K562 (cell line): Measurements from ENCODE around the gene ST8SIA2. TPM values are rescaled to one million over a fixed set of nuclear protein-coding genes. Genes with fewer than 3 reads are reported as not detected.

Source experiments
- ATAC-seq: fragments of 200-7000 bp; cut with Tn5 transposase; 3 replicates; pipeline ENCODE4 v1.9.1; 2020; ENCODE audit warnings: moderate library complexity
- BruUV-seq: library from RNA; stranded (reverse); fragments of 400-500 nt; replicated peaks from 2 replicates; lab custom pipeline; 2021; lab: Mats Ljungman, UMichigan
- CTCF ChIA-PET: fragments of 300-600 bp; formaldehyde crosslinking; extraction: SDS; loops from one replicate; lab custom pipeline; 2021; ENCODE audit warnings: low intra/inter-chr PET ratio; lab: Yijun Ruan, JAX
- POLR2A ChIA-PET: fragments of 300-600, 350-650 bp; sonication (Branson Sonifier 250); formaldehyde crosslinking; extraction: SDS; loops from one replicate; lab custom pipeline; 2021; ENCODE audit warnings: antibody characterized with exemption, inconsistent platforms; lab: Yijun Ruan, JAX
- DNase-seq, 4 experiments: peaks; one replicate each; pipeline versions ENCODE4 v3.0.0 to v3.0.0-alpha.2; 2011 to 2018; ENCODE audit warnings: low spot score in 3 of 4, mixed read lengths in 3 of 4; ENCODE audit errors: extremely low read depth in 1 of 4
- FAIRE-seq: peaks from 2 replicates; lab custom pipeline; 2011; peaks lifted over from hg19 to GRCh38; lab: Jason Lieb, UNC
- H2AFZ ChIP-seq: 2 replicates; pipeline ENCODE4 v1.6.0; 2011; ENCODE audit warnings: low read depth, low read length, control low read depth, inconsistent platforms
- H3K27ac ChIP-seq: fragments of 200-600 bp; 3 replicates; pipeline ENCODE4 v1.8.0; 2011; ENCODE audit warnings: low read depth, mild to moderate bottlenecking, control low read depth, inconsistent platforms, low read length, moderate library complexity, mixed read lengths; ENCODE audit errors: extremely low read depth
- H3K27me3 ChIP-seq, 2 experiments: fragments of 300-600 bp in 1 of 2; 2 replicates in 1 of 2; 3 replicates in 1 of 2; pipeline versions ENCODE4 v1.6.0 to v1.8.0; 2011; ENCODE audit warnings: inconsistent platforms in 2 of 2, low read length in 2 of 2, mild to moderate bottlenecking in 1 of 2, mixed read lengths in 1 of 2, moderate library complexity in 1 of 2; ENCODE audit not compliant: control insufficient read depth in 2 of 2, insufficient read depth in 2 of 2
- H3K36me3 ChIP-seq: fragments of 300-600 bp; 3 replicates; pipeline ENCODE4 v1.8.0; 2011; ENCODE audit warnings: mild to moderate bottlenecking, low read length, inconsistent platforms; ENCODE audit not compliant: control insufficient read depth, insufficient read depth
- H3K4me1 ChIP-seq, 2 experiments: fragments of 200-600 bp in 1 of 2; replicated peaks in 1 of 2; 2 replicates in 1 of 2; 3 replicates in 1 of 2; pipeline versions ENCODE4 v1.5.1 to v1.8.0; 2011; ENCODE audit warnings: inconsistent platforms in 2 of 2, low read length in 2 of 2, mild to moderate bottlenecking in 1 of 2, mixed read lengths in 1 of 2, moderate library complexity in 1 of 2; ENCODE audit not compliant: control insufficient read depth in 2 of 2, insufficient read depth in 2 of 2
- H3K4me2 ChIP-seq: 2 replicates; pipeline ENCODE4 v1.6.1; 2011; ENCODE audit warnings: low read length, control low read depth, inconsistent platforms, mixed read lengths; ENCODE audit not compliant: insufficient read depth
- H3K4me3 ChIP-seq: fragments of 200-600 bp; sonication (generic), shearing (Covaris generic); 2 replicates; pipeline ENCODE4 v1.5.1; 2016; ENCODE audit warnings: control low read depth, inconsistent platforms
- H3K79me2 ChIP-seq: fragments of 200-600 bp; 3 replicates; pipeline ENCODE4 v1.8.0; 2011; ENCODE audit warnings: low read length, inconsistent platforms; ENCODE audit not compliant: control insufficient read depth, insufficient read depth
- H3K9ac ChIP-seq, 2 experiments: 2 replicates each; pipeline versions ENCODE4 v1.6.0 to v1.6.1; 2011; ENCODE audit warnings: low read depth in 2 of 2, low read length in 2 of 2, control low read depth in 1 of 2, inconsistent platforms in 1 of 2, mild to moderate bottlenecking in 1 of 2, mixed read lengths in 1 of 2; ENCODE audit not compliant: insufficient read depth in 1 of 2
- H3K9me1 ChIP-seq: one replicate; pipeline ENCODE4 v1.6.0; 2011; ENCODE audit warnings: inconsistent platforms, mild to moderate bottlenecking, low read length, moderate library complexity; ENCODE audit not compliant: control insufficient read depth, insufficient read depth
- H3K9me3 ChIP-seq: replicated peaks from 2 replicates; pipeline ENCODE4 v1.5.1; 2011; ENCODE audit warnings: low read depth, low read length, inconsistent platforms; ENCODE audit not compliant: control insufficient read depth, insufficient read depth
- H4K20me1 ChIP-seq: replicated peaks from 2 replicates; pipeline ENCODE4 v1.6.1; 2011; ENCODE audit warnings: low read length, inconsistent platforms, mixed read lengths; ENCODE audit not compliant: control insufficient read depth, insufficient read depth
- ATF2 ChIP-seq: sonication (generic); formaldehyde crosslinking; IDR thresholded peaks from 2 replicates; pipeline ENCODE4 v1.8.1; 2022; ENCODE audit warnings: missing genetic modification reagents
- CTCFL ChIP-seq: IDR thresholded peaks from 2 replicates; pipeline ENCODE4 v1.6.1; 2011; ENCODE audit warnings: borderline replicate concordance, low read depth, mild to moderate bottlenecking, moderate library complexity, low read length; ENCODE audit not compliant: insufficient read depth, poor library complexity, severe bottlenecking
- ESRRB ChIP-seq: fragments of 250-450 bp; sonication (Bioruptor Pico); IDR thresholded peaks from 2 replicates; pipeline ENCODE4 v1.5.0; 2020; ENCODE audit warnings: mild to moderate bottlenecking, moderate library complexity, borderline replicate concordance
- ETV6 ChIP-seq, 3 experiments: fragments of 150-350 bp in 1 of 3; sonication (generic) in 1 of 3; formaldehyde crosslinking in 1 of 3; IDR thresholded peaks; 2 replicates each; pipeline versions ENCODE4 v1.6.1 to v1.8.0; 2014 to 2022; ENCODE audit warnings: borderline replicate concordance in 2 of 3, low read depth in 2 of 3, antibody characterized with exemption in 1 of 3, low read length in 1 of 3, mild to moderate bottlenecking in 1 of 3, missing genetic modification reagents in 1 of 3
- ILK ChIP-seq: fragments of 450-650 bp; IDR thresholded peaks from 2 replicates; pipeline ENCODE4 v1.6.1; 2016; ENCODE audit warnings: missing genetic modification characterization, low read depth, mild to moderate bottlenecking, missing compliant biosample characterization, moderate library complexity, borderline replicate concordance
- KLF6 ChIP-seq: fragments of 250-450 bp; sonication (Bioruptor Pico); IDR thresholded peaks from 2 replicates; pipeline ENCODE4 v1.4.0; 2020; ENCODE audit warnings: mild to moderate bottlenecking, moderate library complexity, borderline replicate concordance
- SETDB1 ChIP-seq: IDR thresholded peaks from one replicate; pipeline ENCODE4 v1.6.1; 2012; ENCODE audit warnings: low read length, control low read depth, inconsistent platforms
- SRSF1 ChIP-seq: fragments of 200-400 bp; formaldehyde crosslinking; IDR thresholded peaks from 2 replicates; pipeline ENCODE4 v1.6.1; 2017; ENCODE audit warnings: mild to moderate bottlenecking, low read depth, low read length, moderate library complexity
- ZNF780A ChIP-seq: fragments of 250-450 bp; sonication (Bioruptor Pico); IDR thresholded peaks from 2 replicates; pipeline ENCODE4 v1.5.0; 2021; ENCODE audit warnings: mild to moderate bottlenecking
- WGBS: fragments of 100-300 bp; shearing (Covaris generic); methylation state at CpG from one replicate; pipeline ENCODE4 v1.1.6; 2016; ENCODE audit warnings: low coverage, mixed read lengths; ENCODE audit not compliant: insufficient coverage; ENCODE audit errors: missing lambda C conversion rate; 5-methylcytosine and 5-hydroxymethylcytosine counted together
- in situ Hi-C: fragments of 300-500 bp; cut with MboI; formaldehyde crosslinking; loops from 4 replicates; pipeline ENCODE4 v1.15.0; 2018; ENCODE audit warnings: inconsistent platforms, mixed read lengths
- intact Hi-C: fragments of 100-400 bp; cut with micrococcal nuclease; formaldehyde crosslinking; loops from 2 replicates; pipeline ENCODE4 v1.14.2; 2022
- polyA plus RNA-seq, 8 experiments: library from polyadenylated mRNA; depleted of rRNA in 4 of 8; stranded (reverse) in 5 of 8; unstranded in 3 of 8; fragments of >200 nt; fragmentation: Nextera tagmentation in 2 of 8; fragmentation: Illumina TruSeq in 1 of 8; extraction: Ambion mirVana in 2 of 8; extraction: Trizol in 1 of 8; gene quantifications; 2 replicates each; pipeline versions ENCODE4 v1.2.1 to v1.2.3, GENCODE V29; 2011 to 2014; ENCODE audit warnings: inconsistent platforms in 1 of 8, missing spikeins in 1 of 8
- total RNA-seq, 7 experiments: library from RNA; depleted of rRNA in 6 of 7; stranded (reverse); fragments of >200 nt in 6 of 7; fragmentation: Illumina TruSeq in 2 of 7; extraction: Trizol in 2 of 7; gene quantifications; 2 replicates each; pipeline versions ENCODE4 v1.2.1 to v1.2.3, GENCODE V29; 2011 to 2021; ENCODE audit warnings: low replicate concordance in 1 of 7
- TF ChIP-seq, protein P1 (sequence below): fragments of 250-450 bp; sonication (Bioruptor Pico); IDR thresholded peaks from 2 replicates; pipeline ENCODE4 v1.8.0; 2021; ENCODE audit warnings: moderate library complexity, mild to moderate bottlenecking, inconsistent platforms
- TF ChIP-seq, protein P2 (sequence below): fragments of 250-450 bp; sonication (Bioruptor Pico); IDR thresholded peaks from 2 replicates; pipeline ENCODE4 v1.8.0; 2021; ENCODE audit warnings: moderate library complexity, mild to moderate bottlenecking, inconsistent platforms

Gene ST8SIA2
- total and polyA plus RNA-seq, 9 of the 15 experiments (the other 6 are each of a cell fraction or from before 2014, with no cell fraction given) = not detected

GRCh38 chr15:92375057-92375456, 18.6 kb upstream of the ST8SIA2 start:
- H2AFZ ChIP-seq = no peak overlapping the region
- no peak for ATAC-seq
- no peak for DNase-seq
- BruUV-seq = no TSS peak
- 0% methylated on average over 1 of the region's 1 CpG for WGBS
- no peaks in the 10 kb centered on the region for H4K20me1 ChIP-seq
- H3K4me1 ChIP-seq = no peaks in the 10 kb centered on the region
- ChIA-PET CTCF (no interaction called here), POLR2A (no interaction called here)
- H3K4me2 ChIP-seq = no peak overlapping the region
- no peak overlapping the region for H3K27ac ChIP-seq
- in situ Hi-C loops (no loop called here), intact Hi-C loops (no loop called here)
- no peak overlapping the region for H3K4me3 ChIP-seq
- H3K9ac ChIP-seq = no peak overlapping the region
- no peaks in the 10 kb centered on the region for H3K36me3 ChIP-seq
- TF ChIP-seq ATF2 (CRISPR knock-in tag) = no peak
- TF ChIP-seq CTCFL = no peak
- no peak for TF ChIP-seq SRSF1
- TF ChIP-seq, protein P1, sequence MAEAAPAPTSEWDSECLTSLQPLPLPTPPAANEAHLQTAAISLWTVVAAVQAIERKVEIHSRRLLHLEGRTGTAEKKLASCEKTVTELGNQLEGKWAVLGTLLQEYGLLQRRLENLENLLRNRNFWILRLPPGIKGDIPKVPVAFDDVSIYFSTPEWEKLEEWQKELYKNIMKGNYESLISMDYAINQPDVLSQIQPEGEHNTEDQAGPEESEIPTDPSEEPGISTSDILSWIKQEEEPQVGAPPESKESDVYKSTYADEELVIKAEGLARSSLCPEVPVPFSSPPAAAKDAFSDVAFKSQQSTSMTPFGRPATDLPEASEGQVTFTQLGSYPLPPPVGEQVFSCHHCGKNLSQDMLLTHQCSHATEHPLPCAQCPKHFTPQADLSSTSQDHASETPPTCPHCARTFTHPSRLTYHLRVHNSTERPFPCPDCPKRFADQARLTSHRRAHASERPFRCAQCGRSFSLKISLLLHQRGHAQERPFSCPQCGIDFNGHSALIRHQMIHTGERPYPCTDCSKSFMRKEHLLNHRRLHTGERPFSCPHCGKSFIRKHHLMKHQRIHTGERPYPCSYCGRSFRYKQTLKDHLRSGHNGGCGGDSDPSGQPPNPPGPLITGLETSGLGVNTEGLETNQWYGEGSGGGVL (CRISPR knock-in tag) = no peak
- TF ChIP-seq, protein P2, sequence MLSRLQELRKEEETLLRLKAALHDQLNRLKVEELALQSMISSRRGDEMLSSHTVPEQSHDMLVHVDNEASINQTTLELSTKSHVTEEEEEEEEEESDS (CRISPR knock-in tag) = no peak
- TF ChIP-seq ILK (tag) = no peak
- TF ChIP-seq ETV6 (IDR thresholded peaks at IDR 0.05; ENCODE audit: borderline replicate concordance in 1 of 2, low read depth in 2 of 2, low read length in 1 of 2) = no peak
- TF ChIP-seq ETV6 (CRISPR knock-in tag; IDR thresholded peaks at IDR 0.05; ENCODE audit: borderline replicate concordance) = no peak
- no peak for TF ChIP-seq SETDB1
- TF ChIP-seq KLF6 = no peak
- no peak for TF ChIP-seq ZNF780A (CRISPR knock-in tag)
- TF ChIP-seq ESRRB = no peak
- no peak for FAIRE-seq
- H3K79me2 ChIP-seq = no peaks in the 10 kb centered on the region
- 0 out of 5 replicates have a peak, but pooled peaks cover 0 to under 1% of the 10 kb centered on the region in 2 experiments for H3K27me3 ChIP-seq
- H3K9me1 ChIP-seq = no peaks in the 10 kb centered on the region
- no peaks in the 10 kb centered on the region for H3K9me3 ChIP-seq
